HG03280 (cell line): Measurements from ENCODE around the gene ABTB1.

Experiments used
- ATAC-seq: cut with Tn5 transposase; IDR thresholded peaks from one replicate; pipeline ENCODE4 v1.9.1; 2021; ENCODE audit warnings: mild to moderate bottlenecking, moderate library complexity; ENCODE audit not compliant: unreplicated experiment

ABTB1 gene

DNA sequence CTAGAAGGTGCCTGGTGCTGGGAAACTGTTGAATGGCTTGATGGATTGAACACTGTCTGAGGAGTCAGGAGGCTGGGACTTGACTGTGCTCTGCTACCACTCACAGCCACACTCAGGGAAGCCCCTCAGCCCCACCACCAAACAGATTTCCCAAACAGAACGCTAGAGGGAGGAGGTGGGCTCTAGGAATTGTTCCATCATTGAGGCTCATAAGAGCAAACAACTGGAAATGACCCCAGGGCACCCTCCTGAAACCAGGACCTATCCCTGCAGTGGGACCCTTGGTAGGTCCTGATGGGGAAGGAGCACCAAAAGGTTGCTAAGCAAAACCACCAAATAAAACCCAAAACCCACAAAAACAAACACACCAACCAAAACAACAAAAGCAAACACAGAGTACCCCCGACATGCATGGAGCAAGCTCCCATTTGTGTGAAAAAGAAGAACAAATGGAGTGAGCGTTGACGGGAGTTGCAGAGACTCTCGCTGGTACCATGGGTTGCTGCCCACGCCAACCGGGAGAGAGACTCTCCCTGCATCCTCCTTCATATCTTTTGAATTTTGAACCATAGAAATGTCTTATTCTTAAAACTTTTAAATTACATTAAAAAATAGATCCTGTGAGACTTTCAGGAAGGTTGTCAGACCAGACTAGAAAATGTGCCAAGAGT lies 45.6 kb downstream of the ABTB1 start:
- no peak for ATAC-seq

DNA sequence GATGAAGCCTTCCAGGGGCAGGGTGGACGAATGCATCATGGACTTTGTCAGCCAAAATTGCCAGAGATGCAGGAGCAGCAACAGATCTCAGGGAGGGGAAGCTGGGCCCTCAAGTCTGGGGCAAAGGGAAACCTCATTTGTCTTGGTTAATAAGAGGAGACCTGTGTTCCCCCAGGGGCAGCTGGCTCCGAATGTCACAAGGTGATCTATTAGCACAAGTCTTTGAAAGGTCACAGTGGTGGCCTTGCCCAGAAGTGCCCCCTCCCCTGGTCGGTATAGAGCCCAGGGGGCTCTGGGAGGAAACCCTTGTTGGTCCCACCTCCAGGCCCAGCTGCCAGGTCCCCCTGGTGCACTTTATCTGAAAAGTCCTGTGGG lies 46.2 kb downstream of the ABTB1 start:
- ATAC-seq, result no peak

DNA sequence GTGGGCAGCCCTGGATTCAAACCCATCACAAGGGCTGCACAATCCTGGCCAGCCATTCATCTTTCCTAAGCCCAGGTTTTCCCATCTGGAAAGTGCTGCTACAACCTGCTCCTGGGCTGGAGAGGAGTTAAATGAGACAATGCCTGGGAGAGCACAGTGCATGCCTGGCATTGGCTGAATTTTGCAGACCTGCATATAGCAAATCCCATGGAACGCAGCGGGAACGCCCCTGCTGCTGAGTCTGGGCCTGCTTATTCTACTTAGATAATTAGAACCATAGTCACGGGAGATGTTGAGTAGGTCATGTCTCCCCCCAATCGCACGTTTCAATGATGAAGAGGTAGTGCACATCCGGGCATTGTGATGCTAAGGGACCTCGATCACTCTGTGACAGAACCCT lies 46.6 kb downstream of the ABTB1 start:
- no peak for ATAC-seq

- no peak for ATAC-seq
These were observed 47.5 kb downstream of the ABTB1 start for GRCh38 chr3:127720161-127720823.

DNA sequence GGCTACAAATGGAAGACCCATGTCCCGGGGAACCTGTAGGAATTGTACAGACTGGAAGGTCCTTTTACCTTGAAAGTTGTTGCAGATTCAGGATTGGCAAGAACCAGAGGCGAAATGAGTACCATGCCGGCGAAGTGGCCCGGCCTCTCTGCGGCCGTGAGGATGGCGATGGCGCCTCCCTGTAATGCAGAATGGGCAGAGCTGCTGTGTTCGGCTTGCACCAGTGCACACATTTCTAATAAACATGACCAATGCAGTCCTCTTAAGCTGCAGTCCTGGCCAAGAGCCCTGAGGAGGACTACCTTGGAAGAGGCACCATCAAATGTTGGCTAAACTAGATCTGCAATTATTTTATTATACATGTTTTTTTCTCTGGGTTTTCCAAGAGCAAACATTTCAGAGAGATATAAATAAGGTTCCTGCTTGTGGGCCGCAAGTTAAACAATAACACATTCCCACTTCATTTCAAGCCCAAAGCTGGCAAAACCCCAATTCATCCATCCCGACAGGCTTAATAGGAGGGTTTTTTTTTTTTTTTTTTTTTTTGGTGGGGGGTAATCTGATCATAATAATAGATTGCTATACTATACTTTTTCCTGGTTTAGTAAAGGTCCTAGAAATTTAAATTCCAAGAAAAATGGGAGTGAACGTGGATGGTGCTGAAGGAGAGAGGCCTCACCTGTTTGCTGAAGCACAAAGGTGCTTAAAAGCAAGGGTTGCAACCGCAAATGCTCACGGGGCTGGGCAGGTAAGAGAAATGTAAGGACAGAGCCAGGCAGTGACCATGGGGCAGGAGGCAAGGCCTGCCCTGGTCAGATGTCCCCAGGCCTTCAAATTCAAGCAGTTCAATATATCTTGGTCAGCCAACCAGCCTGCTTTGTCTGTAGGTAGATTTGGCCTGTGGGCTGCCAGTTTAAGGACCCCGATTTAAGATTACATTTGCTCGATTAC lies 48.5 kb downstream of the ABTB1 start:
- no peak for ATAC-seq

- ATAC-seq, result no peak
These were observed 49.5 kb downstream of the ABTB1 start for GRCh38 chr3:127722091-127722784.

DNA sequence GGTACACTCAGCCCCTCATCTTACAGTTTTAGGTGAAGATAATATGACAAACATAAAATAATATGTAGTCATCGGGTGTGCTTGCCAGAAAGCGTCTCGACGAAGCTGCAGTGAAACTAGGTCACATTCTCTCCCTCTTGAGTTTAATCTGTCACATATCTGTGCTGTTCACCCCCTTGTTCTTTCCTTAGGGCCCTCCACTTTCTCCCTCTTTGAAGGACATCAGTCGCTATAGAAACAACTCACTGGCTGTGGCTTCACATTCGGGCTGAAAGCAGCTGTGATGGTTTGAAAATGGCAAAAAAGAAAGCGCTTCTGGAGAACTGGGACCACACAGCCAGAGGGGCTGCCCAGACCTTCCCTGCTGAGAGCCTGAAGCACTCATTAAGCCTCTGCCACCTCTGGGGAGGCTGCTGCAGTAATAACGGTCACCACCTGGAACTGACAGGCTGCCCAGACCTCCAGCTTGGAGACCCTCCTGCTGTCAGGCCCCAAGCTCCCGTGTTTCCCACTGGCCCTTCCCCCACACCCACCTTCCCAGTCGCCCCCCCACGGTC lies 50.3 kb downstream of the ABTB1 start:
- ATAC-seq, result no peak

GRCh38 chr3:127726894-127727293 lies 54.1 kb downstream of the ABTB1 start:
- ATAC-seq, result no peak

DNA sequence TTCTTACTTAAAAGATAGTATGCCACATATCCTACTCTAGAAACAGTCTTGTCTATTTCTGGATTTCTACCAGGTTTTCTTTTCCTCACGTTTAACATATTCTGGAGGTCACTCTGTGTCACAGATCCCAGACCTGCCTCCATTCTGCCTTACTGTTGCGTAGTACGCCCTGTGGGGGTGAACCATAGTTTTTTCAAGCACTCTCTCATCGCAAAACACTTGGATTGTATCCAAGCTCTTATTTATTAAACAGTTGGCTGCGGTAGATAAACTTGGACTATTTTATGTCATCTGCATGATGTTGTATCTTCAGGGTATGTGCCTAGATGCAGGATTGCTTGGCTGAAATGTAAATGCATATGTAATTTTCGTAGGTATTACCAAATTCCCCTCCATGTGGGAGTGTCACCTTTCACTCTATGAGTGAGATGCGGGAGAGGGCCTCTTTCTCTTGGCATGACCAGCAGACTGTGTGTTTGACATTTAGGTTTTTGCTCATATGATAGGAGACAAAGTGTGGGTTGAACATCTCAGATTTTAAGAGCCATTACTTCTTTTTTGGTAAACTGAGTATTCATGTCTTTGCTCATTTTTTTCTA lies 55.8 kb downstream of the ABTB1 start:
- no peak for ATAC-seq

DNA sequence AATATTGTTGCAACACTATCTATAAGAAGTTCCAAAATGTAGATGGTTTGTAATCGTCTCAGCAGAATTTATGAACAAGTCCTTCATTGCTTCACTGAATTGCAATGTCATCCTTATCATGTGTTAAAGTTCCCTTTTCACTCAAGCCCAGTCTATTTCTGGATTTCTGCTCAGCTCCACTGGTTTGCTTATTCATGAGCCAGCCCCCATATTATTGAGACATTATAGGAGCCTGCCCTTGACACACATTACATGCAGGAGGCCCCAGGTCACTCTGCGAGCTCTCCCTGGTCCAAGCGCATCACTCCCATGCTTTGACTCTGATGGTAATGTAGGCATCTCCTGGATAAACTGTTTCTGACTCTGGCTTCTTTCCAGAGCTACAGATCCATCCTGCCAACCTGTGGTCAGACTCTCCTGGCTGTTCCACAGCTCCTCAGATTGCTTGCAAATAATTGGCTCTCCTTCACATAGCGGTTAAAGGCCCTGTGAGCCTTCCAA lies 56.9 kb downstream of the ABTB1 start:
- ATAC-seq, result no peak

GRCh38 chr3:127730171-127730570 lies 57.4 kb downstream of the ABTB1 start:
- no peak for ATAC-seq
